ENCODE results near the gene TRIM14. TPM values are rescaled to one million over a fixed set of nuclear protein-coding genes. Genes with fewer than 3 reads are reported as not detected.

TRIM14 gene
- total and polyA plus RNA-seq, 2 of the 13 experiments (the other 11 are each of a cell fraction or from before 2014, with no cell fraction given), result 9.2 to 13.0 TPM

DNA sequence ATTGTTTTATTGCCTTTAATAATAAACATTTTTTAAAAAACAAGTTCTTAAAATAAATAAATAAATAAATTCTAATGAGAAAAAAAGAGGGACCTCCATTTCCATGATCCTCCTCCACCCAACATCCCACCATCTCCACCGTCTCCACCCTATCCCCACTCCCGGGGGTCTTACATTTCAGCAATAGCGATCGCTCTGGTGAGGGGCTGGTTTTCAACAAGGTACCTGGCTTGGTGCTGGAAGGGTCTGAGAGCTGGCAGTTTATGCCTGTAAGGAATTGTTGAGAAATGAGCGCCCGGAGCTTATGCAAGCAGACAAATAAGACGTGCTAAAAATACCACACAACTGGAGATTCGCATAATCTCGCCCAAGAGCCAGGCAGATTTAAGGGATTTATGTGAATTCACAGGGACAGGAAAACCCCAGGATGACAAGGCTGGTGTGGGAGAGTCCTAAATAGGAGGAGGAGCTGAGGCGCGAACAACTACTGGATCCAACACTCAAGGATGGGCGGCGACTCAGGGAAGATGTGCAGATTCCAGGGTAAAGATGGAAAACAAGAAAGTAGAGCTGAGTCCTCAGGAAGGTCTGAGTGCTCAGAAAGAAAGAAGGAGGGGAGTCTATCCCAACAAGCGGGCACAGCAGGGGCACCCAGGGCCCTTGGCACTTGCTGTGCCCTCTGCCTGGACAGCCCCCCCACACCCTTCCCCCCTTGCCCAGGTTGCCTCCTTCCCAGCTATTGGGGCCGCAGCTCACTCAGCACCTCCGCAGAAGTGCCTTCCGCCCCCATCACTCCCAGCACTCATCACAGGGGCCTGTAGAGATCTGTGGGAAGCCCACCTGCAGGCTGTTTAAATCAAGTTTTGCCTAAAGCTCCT is 27.0 kb downstream of the TRIM14 start (continued):
- TF ChIP-seq, protein P1, sequence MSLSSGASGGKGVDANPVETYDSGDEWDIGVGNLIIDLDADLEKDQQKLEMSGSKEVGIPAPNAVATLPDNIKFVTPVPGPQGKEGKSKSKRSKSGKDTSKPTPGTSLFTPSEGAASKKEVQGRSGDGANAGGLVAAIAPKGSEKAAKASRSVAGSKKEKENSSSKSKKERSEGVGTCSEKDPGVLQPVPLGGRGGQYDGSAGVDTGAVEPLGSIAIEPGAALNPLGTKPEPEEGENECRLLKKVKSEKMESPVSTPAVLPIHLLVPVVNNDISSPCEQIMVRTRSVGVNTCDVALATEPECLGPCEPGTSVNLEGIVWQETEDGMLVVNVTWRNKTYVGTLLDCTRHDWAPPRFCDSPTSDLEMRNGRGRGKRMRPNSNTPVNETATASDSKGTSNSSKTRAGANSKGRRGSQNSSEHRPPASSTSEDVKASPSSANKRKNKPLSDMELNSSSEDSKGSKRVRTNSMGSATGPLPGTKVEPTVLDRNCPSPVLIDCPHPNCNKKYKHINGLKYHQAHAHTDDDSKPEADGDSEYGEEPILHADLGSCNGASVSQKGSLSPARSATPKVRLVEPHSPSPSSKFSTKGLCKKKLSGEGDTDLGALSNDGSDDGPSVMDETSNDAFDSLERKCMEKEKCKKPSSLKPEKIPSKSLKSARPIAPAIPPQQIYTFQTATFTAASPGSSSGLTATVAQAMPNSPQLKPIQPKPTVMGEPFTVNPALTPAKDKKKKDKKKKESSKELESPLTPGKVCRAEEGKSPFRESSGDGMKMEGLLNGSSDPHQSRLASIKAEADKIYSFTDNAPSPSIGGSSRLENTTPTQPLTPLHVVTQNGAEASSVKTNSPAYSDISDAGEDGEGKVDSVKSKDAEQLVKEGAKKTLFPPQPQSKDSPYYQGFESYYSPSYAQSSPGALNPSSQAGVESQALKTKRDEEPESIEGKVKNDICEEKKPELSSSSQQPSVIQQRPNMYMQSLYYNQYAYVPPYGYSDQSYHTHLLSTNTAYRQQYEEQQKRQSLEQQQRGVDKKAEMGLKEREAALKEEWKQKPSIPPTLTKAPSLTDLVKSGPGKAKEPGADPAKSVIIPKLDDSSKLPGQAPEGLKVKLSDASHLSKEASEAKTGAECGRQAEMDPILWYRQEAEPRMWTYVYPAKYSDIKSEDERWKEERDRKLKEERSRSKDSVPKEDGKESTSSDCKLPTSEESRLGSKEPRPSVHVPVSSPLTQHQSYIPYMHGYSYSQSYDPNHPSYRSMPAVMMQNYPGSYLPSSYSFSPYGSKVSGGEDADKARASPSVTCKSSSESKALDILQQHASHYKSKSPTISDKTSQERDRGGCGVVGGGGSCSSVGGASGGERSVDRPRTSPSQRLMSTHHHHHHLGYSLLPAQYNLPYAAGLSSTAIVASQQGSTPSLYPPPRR (CRISPR knock-in tag; IDR thresholded peaks at IDR 0.05; ENCODE audit: borderline replicate concordance), result no peak
- TF ChIP-seq ZNF550 (CRISPR knock-in tag; IDR thresholded peaks at IDR 0.05; ENCODE audit: borderline replicate concordance), result no peak
- no peak for TF ChIP-seq CHD4 (IDR thresholded peaks at IDR 0.05; ENCODE audit: borderline replicate concordance, low read length)
- no peak for TF ChIP-seq ETV6 (CRISPR knock-in tag; conservative IDR thresholded peaks at IDR 0.05)
- TF ChIP-seq ZFP37 (CRISPR knock-in tag; IDR thresholded peaks at IDR 0.05; ENCODE audit: borderline replicate concordance), result no peak
- no peak for TF ChIP-seq PTBP1 (IDR thresholded peaks at IDR 0.05; ENCODE audit: low read depth, low read length, poor library complexity, severe bottlenecking)
- TF ChIP-seq MAZ (IDR thresholded peaks at IDR 0.05; ENCODE audit: borderline replicate concordance, low read depth, low read length), result no peak
- no peak for TF ChIP-seq MAZ (CRISPR knock-in tag; IDR thresholded peaks at IDR 0.05; ENCODE audit: low read depth)
- TF ChIP-seq TMF1 (CRISPR knock-in tag; IDR thresholded peaks at IDR 0.05; ENCODE audit: low read depth), result no peak
- TF ChIP-seq PITX1 (CRISPR knock-in tag; IDR thresholded peaks at IDR 0.05), result no peak

All from HepG2 (cell line).